A673 (cell line): ENCODE data around the gene FBXO21. TPM values are rescaled to one million over a fixed set of nuclear protein-coding genes. Genes with fewer than 3 reads are reported as not detected.

Source experiments
- BruUV-seq: library from RNA; stranded (reverse); fragments of 400-500 nt; replicated peaks from 2 replicates; lab custom pipeline; 2021; lab: Mats Ljungman, UMichigan
- CTCF ChIA-PET: fragments of 300-600 bp; sonication (Branson Sonifier 250); formaldehyde crosslinking; loops from one replicate; lab custom pipeline; 2022; ENCODE audit warnings: antibody characterized with exemption; lab: Charles Lee
- POLR2A ChIA-PET: fragments of 300-600 bp; sonication (Branson Sonifier 250); formaldehyde crosslinking; loops from one replicate; lab custom pipeline; 2022; ENCODE audit warnings: antibody characterized with exemption; ENCODE audit not compliant: low non-redundant PET; lab: Charles Lee
- DNase-seq: peaks from one replicate; pipeline ENCODE4 v3.0.0-alpha.2; 2015; ENCODE audit warnings: low spot score
- H3K27ac ChIP-seq: fragments of 200-600 bp; sonication (generic); 2 replicates; pipeline ENCODE4 v1.5.1; 2016; ENCODE audit warnings: mixed run types, low read depth, mild to moderate bottlenecking, mixed read lengths, antibody characterized with exemption, low read length; ENCODE audit not compliant: poor library complexity, severe bottlenecking
- H3K27me3 ChIP-seq: fragments of 200-600 bp; sonication (generic); replicated peaks from 2 replicates; pipeline ENCODE4 v1.6.1; 2017; ENCODE audit warnings: mixed run types, low read depth, mild to moderate bottlenecking, mixed read lengths, antibody characterized with exemption, low read length; ENCODE audit not compliant: insufficient read depth, poor library complexity
- H3K36me3 ChIP-seq: fragments of 200-600 bp; sonication (generic); 2 replicates; pipeline ENCODE4 v1.6.1; 2016; ENCODE audit warnings: mixed run types, mild to moderate bottlenecking, mixed read lengths, antibody characterized with exemption, low read length; ENCODE audit not compliant: insufficient read depth, poor library complexity, severe bottlenecking
- H3K4me1 ChIP-seq: fragments of 200-600 bp; sonication (generic); 2 replicates; pipeline ENCODE4 v1.6.1; 2017; ENCODE audit warnings: mixed run types, mild to moderate bottlenecking, mixed read lengths, antibody characterized with exemption, low read length; ENCODE audit not compliant: insufficient read depth, poor library complexity, severe bottlenecking
- H3K4me3 ChIP-seq: fragments of 200-600 bp; sonication (generic); 2 replicates; pipeline ENCODE4 v1.5.1; 2016; ENCODE audit warnings: low read depth, mixed run types, mild to moderate bottlenecking, mixed read lengths, low read length; ENCODE audit not compliant: poor library complexity, severe bottlenecking
- H3K9me3 ChIP-seq: fragments of 200-600 bp; sonication (generic); 2 replicates; pipeline ENCODE4 v1.6.1; 2016; ENCODE audit warnings: mixed run types, low read depth, mild to moderate bottlenecking, mixed read lengths, antibody characterized with exemption, low read length; ENCODE audit not compliant: poor library complexity, severe bottlenecking
- CTCF ChIP-seq: fragments of 300-800, 200-600 bp; sonication (generic); conservative IDR thresholded peaks from 2 replicates; pipeline ENCODE4 v1.5.1; 2017; ENCODE audit warnings: low read depth, mild to moderate bottlenecking, antibody characterized with exemption, low read length, moderate library complexity, mixed read lengths
- EZH2 ChIP-seq: fragments of 200-600 bp; sonication (generic); IDR thresholded peaks from 2 replicates; pipeline ENCODE4 v1.6.1; 2017; ENCODE audit warnings: borderline replicate concordance, low read depth, mild to moderate bottlenecking, mixed read lengths, antibody characterized with exemption, low read length; ENCODE audit not compliant: poor library complexity, severe bottlenecking
- intact Hi-C: fragments of 100-400 bp; cut with micrococcal nuclease; formaldehyde crosslinking; loops from one replicate; pipeline ENCODE4 v1.10.0; 2022; ENCODE audit not compliant: unreplicated experiment
- total RNA-seq: library from RNA; stranded (reverse); gene quantifications from 2 replicates; pipeline ENCODE4 v1.2.3, GENCODE V29; 2021

FBXO21 gene
- total RNA-seq, 1 experiment from 2014 or later: 45.4 TPM

DNA sequence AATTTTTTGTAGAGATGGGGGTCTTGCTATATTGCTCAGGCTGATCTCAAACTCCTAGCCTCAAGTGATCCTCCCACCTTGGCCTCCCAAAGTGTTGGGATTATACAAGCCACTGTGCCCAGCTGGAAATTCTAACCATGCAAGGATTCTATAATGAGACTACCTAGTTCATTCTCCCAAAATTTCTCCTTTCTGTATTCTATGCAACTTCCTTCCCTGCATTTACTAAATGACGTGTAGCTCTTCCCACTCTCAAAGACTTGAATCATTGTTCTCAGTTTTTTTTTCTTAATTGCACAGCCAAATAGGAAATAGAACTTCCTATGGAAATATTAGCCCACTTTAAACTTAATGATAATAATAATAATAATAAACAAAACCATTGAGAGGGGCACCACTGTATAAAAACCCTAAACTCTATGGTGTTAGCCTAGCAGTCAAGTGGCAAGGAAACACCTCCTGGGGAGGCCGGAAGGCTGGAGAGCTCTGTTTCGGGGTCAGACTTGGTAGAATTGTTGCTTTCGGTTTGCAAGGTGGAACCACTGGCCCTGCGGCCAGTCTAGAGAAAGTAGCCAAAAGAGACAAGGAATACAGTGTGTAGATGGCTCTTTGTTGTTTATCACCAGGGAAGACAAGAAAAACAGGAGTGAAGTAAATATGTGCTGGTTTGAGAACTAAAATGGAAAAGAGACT, 51.1 kb downstream of the FBXO21 start:
- POLR2A ChIA-PET: interaction anchor here (0.6 kb wide), 1 partner anchor 168 kb away, joined by 4 read pairs; no protein-coding TSS in a partner anchor
- H3K27ac ChIP-seq: no peak overlapping the region
- no peak for TF ChIP-seq EZH2
- no peak for TF ChIP-seq CTCF
- H3K27me3 ChIP-seq: no peaks in the 10 kb centered on the region
- CTCF ChIA-PET: no interaction called here
- H3K4me3 ChIP-seq: no peak overlapping the region
- peaks cover 3% of the 10 kb centered on the region for H3K36me3 ChIP-seq
- intact Hi-C loops: loop anchor here (5.0 kb wide), 1 partner anchor 112 kb away; no protein-coding TSS in a partner anchor
- H3K9me3 ChIP-seq: no peaks in the 10 kb centered on the region
- no peaks in the 10 kb centered on the region for H3K4me1 ChIP-seq
- DNase-seq: no peak
- no TSS peak for BruUV-seq

- intact Hi-C loops: loop anchor here (5.0 kb wide), 1 partner anchor 107 kb away; no protein-coding TSS in a partner anchor
- ChIA-PET CTCF (no interaction called here), POLR2A (no interaction called here)
- TF ChIP-seq CTCF (no peak), EZH2 (no peak)
- Histone ChIP-seq H3K9me3 (no peaks in the 10 kb centered on the region), H3K27me3 (no peaks in the 10 kb centered on the region), H3K36me3 (no peaks in the 10 kb centered on the region), H3K4me1 (no peaks in the 10 kb centered on the region), H3K27ac (no peak overlapping the region), H3K4me3 (no peak overlapping the region)
- DNase-seq: no peak
- no TSS peak for BruUV-seq
Observed at GRCh38 chr12:117134721-117135120, 55.5 kb downstream of the FBXO21 start.

DNA sequence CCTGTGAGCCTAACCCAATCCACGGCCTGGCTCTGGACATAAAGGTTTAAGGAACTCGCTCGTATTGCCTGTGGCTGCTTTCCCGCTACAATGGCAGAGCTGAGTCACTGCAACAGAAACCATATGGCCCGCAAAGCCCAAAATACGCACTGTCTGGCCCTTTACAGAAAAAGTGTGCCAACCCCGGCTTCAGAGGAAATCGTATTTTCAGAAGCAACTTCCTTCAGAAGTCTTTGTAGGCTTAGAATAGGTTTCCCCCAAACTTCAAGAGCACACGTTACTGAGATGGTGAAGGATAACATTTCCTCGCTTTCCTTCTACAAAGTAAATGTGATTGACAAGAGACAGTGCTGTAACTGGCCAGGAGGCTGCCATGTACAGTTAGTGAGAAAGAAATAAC, 56.2 kb downstream of the FBXO21 start:
- BruUV-seq: no TSS peak
- no peak overlapping the region for H3K27ac ChIP-seq
- ChIA-PET POLR2A (no interaction called here), CTCF (no interaction called here)
- DNase-seq: no peak
- H3K27me3 ChIP-seq: no peaks in the 10 kb centered on the region
- intact Hi-C loops: no loop called here
- H3K9me3 ChIP-seq: no peaks in the 10 kb centered on the region
- no peak overlapping the region for H3K4me3 ChIP-seq
- no peak for TF ChIP-seq EZH2
- no peak for TF ChIP-seq CTCF
- H3K36me3 ChIP-seq: no peaks in the 10 kb centered on the region
- H3K4me1 ChIP-seq: no peaks in the 10 kb centered on the region
